Heart right ventricle (tissue), 16 donors: ENCODE measurements around the gene DDC. TPM values are rescaled to one million over a fixed set of nuclear protein-coding genes. Genes with fewer than 3 reads are reported as not detected.
A peak's percentile ranks its signal among the peaks of the same experiment; 100 is the strongest.

ENCODE experiments used
- ATAC-seq, 8 donors: fragments of 200-7000 bp; cut with Tn5 transposase; one replicate each; pipeline ENCODE4 v1.9.1; 2020; ENCODE audit warnings: mild to moderate bottlenecking in 8 of 8, moderate library complexity in 8 of 8, moderate number of reproducible peaks in 1 of 8
- DNase-seq, 2 donors: peaks; one replicate each; pipeline ENCODE4 v3.0.0-alpha.2; 2020
- H3K27ac ChIP-seq, 10 donors: fragments of 200-600 bp; sonication (generic) in 2 of 10; one replicate each; pipeline versions ENCODE4 v1.5.0 to v1.8.0; 2020 to 2022; ENCODE audit warnings: mild to moderate bottlenecking in 3 of 10
- H3K27me3 ChIP-seq, 7 donors: fragments of 200-600 bp; one replicate each; pipeline ENCODE4 v1.8.0; 2021 to 2022; ENCODE audit warnings: mild to moderate bottlenecking in 2 of 7
- H3K36me3 ChIP-seq, 9 donors: fragments of 200-600 bp; sonication (generic) in 1 of 9; one replicate each; pipeline versions ENCODE4 v1.5.0 to v1.8.0; 2020 to 2022; ENCODE audit warnings: mild to moderate bottlenecking in 2 of 9
- H3K4me1 ChIP-seq, 9 donors: fragments of 200-600 bp; sonication (generic) in 1 of 9; one replicate each; pipeline versions ENCODE4 v1.5.0 to v1.8.0; 2020 to 2022; ENCODE audit warnings: mild to moderate bottlenecking in 4 of 9
- H3K4me3 ChIP-seq, 10 donors: fragments of 200-600 bp; sonication (generic) in 2 of 10; one replicate each; pipeline versions ENCODE4 v1.5.0 to v1.8.0; 2020 to 2022; ENCODE audit warnings: mild to moderate bottlenecking in 7 of 10, moderate library complexity in 2 of 10
- H3K9me3 ChIP-seq, 11 donors: fragments of 200-600 bp in 10 of 11; sonication (generic) in 2 of 11; one replicate each; pipeline versions ENCODE4 v1.5.0 to v1.8.0; 2013 to 2022; ENCODE audit warnings: mild to moderate bottlenecking in 2 of 11, control low read depth in 1 of 11, moderate library complexity in 1 of 11
- CTCF ChIP-seq, 9 donors: fragments of 200-600 bp; sonication (generic) in 2 of 9; IDR thresholded peaks; one replicate each; pipeline versions ENCODE4 v1.5.0 to v1.8.0; 2021 to 2022; ENCODE audit warnings: antibody characterized with exemption in 9 of 9, mild to moderate bottlenecking in 5 of 9, moderate library complexity in 1 of 9
- WGBS, 2 donors: extraction: QIAGEN DNeasy Blood & Tissue Kit; methylation state at CpG; one replicate each; pipeline ENCODE4 v1.1.7; 2013; ENCODE audit warnings: inconsistent platforms in 1 of 2; 5-methylcytosine and 5-hydroxymethylcytosine counted together
- intact Hi-C, 10 donors: fragments of 100-400 bp; cut with DNase I; formaldehyde crosslinking; loops; one replicate each; pipeline versions ENCODE4 v1.11.1 to v1.14.2; 2022
- polyA plus RNA-seq, 2 donors: library from polyadenylated mRNA; stranded (reverse); fragments of 200-250 nt; gene quantifications; one replicate each; pipeline ENCODE4 v1.2.3, GENCODE V29; 2013
- total RNA-seq, 10 donors: library from RNA; stranded (reverse); fragmentation: NEBNext Ultra II Directional in 3 of 10; extraction: Animal tissue kit (Norgen Biotek cat#: 25700) in 3 of 10; gene quantifications; one replicate each; pipeline versions ENCODE4 v1.2.1 to v1.2.4, GENCODE V29; 2021 to 2023
- donor health status: Arrhythmogenic right ventricular cardiomyopathy.
- donor health status: ischemic (EF 13 %, LVEDD 7.1; RV severe dilation, severe dysfunction).
- donor health status: healthy with polysubstance abuse.
- donor health status: DM: no; HTN: yes; CAD: no.
- donor health status: DM: no; HTN: no; CAD: no.
- donor health status: ischemic (EF 25% LVEDD 6.9; RV normal size, moderate dysfunction).
- donor health status: ischemic (EF 25% LVEDD 5.7; RV mildly dilated, moderate dysfunction).
- donor health status: healthy.
- donor health status: DM: yes; HTN: yes; CAD: no.
- donor health status: Ischemic cardiomyopathy.
- donor health status: ischemic (EF 35%, LVEDD 5.7; RV mildly dilated, moderate dysfunction).
- donor health status: nonischemic (EF 11% LVEDD 7.7; RV severe dilation, severe dysfunction).
- donor health status: DM: yes; HTN: yes; CAD: no.
- donor health status: PGD.
- donor health status: ischemic (EF 29% LVEDD 5.4; RV normal size, mild dysfunction).
- donor health status: nonischemic (EF 23%, LVEDD 6.1; RV moderate dilation, normal function).

DDC gene
- total and polyA plus RNA-seq, 12 donors = not detected

- WGBS, 2 donors = 70 to 74% methylated on average over 3 of the region's 3 CpGs
- peaks cover 0 to 6% (median 0%) of the 10 kb centered on the region in 7 donors for H3K27me3 ChIP-seq
- intact Hi-C loops = no loop called here
These were observed 69.5 kb downstream of the DDC start for GRCh38 chr7:50495746-50496145.

GRCh38 chr7:50492770-50493519, 72.3 kb downstream of the DDC start:
- WGBS, 2 donors = 92 to 93% methylated on average over 30 of the region's 30 CpGs
- intact Hi-C loops = no loop called here

More at GRCh38 chr7:50495746-50496145, 69.5 kb downstream of the DDC start:
- no peaks in the 10 kb centered on the region for H3K36me3 ChIP-seq
- no peak overlapping the region for H3K4me3 ChIP-seq
- TF ChIP-seq CTCF (IDR thresholded peaks at IDR 0.05) = no peak
- DNase-seq = no peak
- H3K27ac ChIP-seq = no peak overlapping the region
- no peaks in the 10 kb centered on the region for H3K9me3 ChIP-seq
- no peak for ATAC-seq
- peaks cover 0 to 15% (median 10%) of the 10 kb centered on the region in 9 donors for H3K4me1 ChIP-seq

GRCh38 chr7:50491943-50492342, 73.3 kb downstream of the DDC start:
- 79 to 92% methylated on average over 1 of the region's 1 CpG for WGBS, 2 donors
- no peak for DNase-seq
- H3K9me3 ChIP-seq = peaks cover 0 to 10% (median 0%) of the 10 kb centered on the region in 11 donors

More at GRCh38 chr7:50492770-50493519, 72.3 kb downstream of the DDC start:
- no peak for TF ChIP-seq CTCF (IDR thresholded peaks at IDR 0.05)
- Histone ChIP-seq H3K9me3 (peaks cover 0 to 10% (median 0%) of the 10 kb centered on the region in 11 donors), H3K27ac (no peak overlapping the region), H3K27me3 (peaks cover 0 to 9% (median 0%) of the 10 kb centered on the region in 7 donors), H3K4me3 (no peak overlapping the region), H3K4me1 (peaks cover 0 to 15% (median 10%) of the 10 kb centered on the region in 9 donors), H3K36me3 (no peaks in the 10 kb centered on the region)
- ATAC-seq = peak in 1 of 8 donors; percentile 10
- no peak for DNase-seq

GRCh38 chr7:50491209-50491608, 74.0 kb downstream of the DDC start:
- no peak overlapping the region for H3K27ac ChIP-seq
- no peak for TF ChIP-seq CTCF (IDR thresholded peaks at IDR 0.05)
- H3K4me3 ChIP-seq = no peak overlapping the region
- ATAC-seq (no peak), DNase-seq (no peak)
- peaks cover 0 to 10% (median 0%) of the 10 kb centered on the region in 11 donors for H3K9me3 ChIP-seq
- 61 to 73% methylated on average over 5 of the region's 5 CpGs for WGBS, 2 donors
- H3K27me3 ChIP-seq = peaks cover 0 to 9% (median 0%) of the 10 kb centered on the region in 7 donors
- intact Hi-C loops = no loop called here
- H3K36me3 ChIP-seq = no peaks in the 10 kb centered on the region
- no peaks in the 10 kb centered on the region for H3K4me1 ChIP-seq

More at GRCh38 chr7:50491943-50492342, 73.3 kb downstream of the DDC start:
- Histone ChIP-seq H3K27ac (no peak overlapping the region), H3K36me3 (no peaks in the 10 kb centered on the region), H3K4me1 (peaks cover 0 to 7% (median 5%) of the 10 kb centered on the region in 9 donors), H3K4me3 (no peak overlapping the region), H3K27me3 (peaks cover 0 to 9% (median 0%) of the 10 kb centered on the region in 7 donors)
- intact Hi-C loops = no loop called here
- no peak for TF ChIP-seq CTCF (IDR thresholded peaks at IDR 0.05)
- no peak for ATAC-seq
